K562 (cell line): ENCODE results near the gene SLC7A1. TPM values are rescaled to one million over a fixed set of nuclear protein-coding genes. Genes with fewer than 3 reads are reported as not detected.

Source experiments
- ATAC-seq: fragments of 200-7000 bp; cut with Tn5 transposase; 3 replicates; pipeline ENCODE4 v1.9.1; 2020; ENCODE audit warnings: moderate library complexity
- BruUV-seq: library from RNA; stranded (reverse); fragments of 400-500 nt; replicated peaks from 2 replicates; lab custom pipeline; 2021; lab: Mats Ljungman, UMichigan
- CTCF ChIA-PET: fragments of 300-600 bp; formaldehyde crosslinking; extraction: SDS; loops from one replicate; lab custom pipeline; 2021; ENCODE audit warnings: low intra/inter-chr PET ratio; lab: Yijun Ruan, JAX
- POLR2A ChIA-PET: fragments of 300-600, 350-650 bp; sonication (Branson Sonifier 250); formaldehyde crosslinking; extraction: SDS; loops from one replicate; lab custom pipeline; 2021; ENCODE audit warnings: antibody characterized with exemption, inconsistent platforms; lab: Yijun Ruan, JAX
- DNase-seq, 4 experiments: peaks; one replicate each; pipeline versions ENCODE4 v3.0.0 to v3.0.0-alpha.2; 2011 to 2018; ENCODE audit warnings: low spot score in 3 of 4, mixed read lengths in 3 of 4; ENCODE audit errors: extremely low read depth in 1 of 4
- FAIRE-seq: peaks from 2 replicates; lab custom pipeline; 2011; peaks lifted over from hg19 to GRCh38; lab: Jason Lieb, UNC
- H2AFZ ChIP-seq: 2 replicates; pipeline ENCODE4 v1.6.0; 2011; ENCODE audit warnings: low read depth, low read length, control low read depth, inconsistent platforms
- H3K27ac ChIP-seq: fragments of 200-600 bp; 3 replicates; pipeline ENCODE4 v1.8.0; 2011; ENCODE audit warnings: low read depth, mild to moderate bottlenecking, control low read depth, inconsistent platforms, low read length, moderate library complexity, mixed read lengths; ENCODE audit errors: extremely low read depth
- H3K27me3 ChIP-seq, 2 experiments: fragments of 300-600 bp in 1 of 2; 2 replicates in 1 of 2; 3 replicates in 1 of 2; pipeline versions ENCODE4 v1.6.0 to v1.8.0; 2011; ENCODE audit warnings: inconsistent platforms in 2 of 2, low read length in 2 of 2, mild to moderate bottlenecking in 1 of 2, mixed read lengths in 1 of 2, moderate library complexity in 1 of 2; ENCODE audit not compliant: control insufficient read depth in 2 of 2, insufficient read depth in 2 of 2
- H3K36me3 ChIP-seq: fragments of 300-600 bp; 3 replicates; pipeline ENCODE4 v1.8.0; 2011; ENCODE audit warnings: mild to moderate bottlenecking, low read length, inconsistent platforms; ENCODE audit not compliant: control insufficient read depth, insufficient read depth
- H3K4me1 ChIP-seq, 2 experiments: fragments of 200-600 bp in 1 of 2; replicated peaks in 1 of 2; 2 replicates in 1 of 2; 3 replicates in 1 of 2; pipeline versions ENCODE4 v1.5.1 to v1.8.0; 2011; ENCODE audit warnings: inconsistent platforms in 2 of 2, low read length in 2 of 2, mild to moderate bottlenecking in 1 of 2, mixed read lengths in 1 of 2, moderate library complexity in 1 of 2; ENCODE audit not compliant: control insufficient read depth in 2 of 2, insufficient read depth in 2 of 2
- H3K4me2 ChIP-seq: 2 replicates; pipeline ENCODE4 v1.6.1; 2011; ENCODE audit warnings: low read length, control low read depth, inconsistent platforms, mixed read lengths; ENCODE audit not compliant: insufficient read depth
- H3K4me3 ChIP-seq: fragments of 200-600 bp; sonication (generic), shearing (Covaris generic); 2 replicates; pipeline ENCODE4 v1.5.1; 2016; ENCODE audit warnings: control low read depth, inconsistent platforms
- H3K79me2 ChIP-seq: fragments of 200-600 bp; 3 replicates; pipeline ENCODE4 v1.8.0; 2011; ENCODE audit warnings: low read length, inconsistent platforms; ENCODE audit not compliant: control insufficient read depth, insufficient read depth
- H3K9ac ChIP-seq, 2 experiments: 2 replicates each; pipeline versions ENCODE4 v1.6.0 to v1.6.1; 2011; ENCODE audit warnings: low read depth in 2 of 2, low read length in 2 of 2, control low read depth in 1 of 2, inconsistent platforms in 1 of 2, mild to moderate bottlenecking in 1 of 2, mixed read lengths in 1 of 2; ENCODE audit not compliant: insufficient read depth in 1 of 2
- H3K9me1 ChIP-seq: one replicate; pipeline ENCODE4 v1.6.0; 2011; ENCODE audit warnings: inconsistent platforms, mild to moderate bottlenecking, low read length, moderate library complexity; ENCODE audit not compliant: control insufficient read depth, insufficient read depth
- H3K9me3 ChIP-seq: replicated peaks from 2 replicates; pipeline ENCODE4 v1.5.1; 2011; ENCODE audit warnings: low read depth, low read length, inconsistent platforms; ENCODE audit not compliant: control insufficient read depth, insufficient read depth
- H4K20me1 ChIP-seq: replicated peaks from 2 replicates; pipeline ENCODE4 v1.6.1; 2011; ENCODE audit warnings: low read length, inconsistent platforms, mixed read lengths; ENCODE audit not compliant: control insufficient read depth, insufficient read depth
- C11orf30 ChIP-seq: fragments of 450-650 bp; IDR thresholded peaks from 2 replicates; pipeline ENCODE4 v1.6.1; 2016; ENCODE audit warnings: low read depth, mild to moderate bottlenecking
- CBX5 ChIP-seq: IDR thresholded peaks from 2 replicates; pipeline ENCODE4 v1.6.1; 2014; ENCODE audit warnings: low read depth, borderline replicate concordance
- HNRNPLL ChIP-seq: fragments of 200-400 bp; formaldehyde crosslinking; IDR thresholded peaks from 2 replicates; pipeline ENCODE4 v1.6.1; 2017; ENCODE audit warnings: low read length, low read depth, mild to moderate bottlenecking; ENCODE audit not compliant: poor library complexity, severe bottlenecking
- KHSRP ChIP-seq: fragments of 450-650 bp; IDR thresholded peaks from 2 replicates; pipeline ENCODE4 v1.6.1; 2017
- PHF20 ChIP-seq: fragments of 450-650 bp; IDR thresholded peaks from 2 replicates; pipeline ENCODE4 v1.6.1; 2018; ENCODE audit not compliant: partially characterized antibody
- POU5F1 ChIP-seq: fragments of 150-350 bp; IDR thresholded peaks from 2 replicates; pipeline ENCODE4 v1.6.1; 2014; ENCODE audit warnings: borderline replicate concordance, low read length, low read depth, mild to moderate bottlenecking; ENCODE audit not compliant: partially characterized antibody
- RB1 ChIP-seq: fragments of 450-650 bp; IDR thresholded peaks from 2 replicates; pipeline ENCODE4 v1.6.1; 2017; ENCODE audit warnings: low read depth, mild to moderate bottlenecking
- XRCC5 ChIP-seq: fragments of 200-400 bp; formaldehyde crosslinking; IDR thresholded peaks from 2 replicates; pipeline ENCODE4 v1.6.1; 2017; ENCODE audit warnings: low read depth, mild to moderate bottlenecking, low read length
- ZC3H11A ChIP-seq: IDR thresholded peaks from 2 replicates; pipeline ENCODE4 v1.6.1; 2012; ENCODE audit warnings: low read depth, low read length, improper control_type of control experiment
- ZNF12 ChIP-seq: sonication (generic); formaldehyde crosslinking; IDR thresholded peaks from 2 replicates; pipeline ENCODE4 v1.4.0; 2020; ENCODE audit warnings: mild to moderate bottlenecking, missing genetic modification reagents
- ZNF830 ChIP-seq: fragments of 250-450 bp; sonication (Bioruptor Pico); IDR thresholded peaks from 2 replicates; pipeline ENCODE4 v1.5.0; 2021; ENCODE audit warnings: mild to moderate bottlenecking
- WGBS: fragments of 100-300 bp; shearing (Covaris generic); methylation state at CpG from one replicate; pipeline ENCODE4 v1.1.6; 2016; ENCODE audit warnings: low coverage, mixed read lengths; ENCODE audit not compliant: insufficient coverage; ENCODE audit errors: missing lambda C conversion rate; 5-methylcytosine and 5-hydroxymethylcytosine counted together
- in situ Hi-C: fragments of 300-500 bp; cut with MboI; formaldehyde crosslinking; loops from 4 replicates; pipeline ENCODE4 v1.15.0; 2018; ENCODE audit warnings: inconsistent platforms, mixed read lengths
- intact Hi-C: fragments of 100-400 bp; cut with micrococcal nuclease; formaldehyde crosslinking; loops from 2 replicates; pipeline ENCODE4 v1.14.2; 2022
- polyA plus RNA-seq, 8 experiments: library from polyadenylated mRNA; depleted of rRNA in 4 of 8; stranded (reverse) in 5 of 8; unstranded in 3 of 8; fragments of >200 nt; fragmentation: Nextera tagmentation in 2 of 8; fragmentation: Illumina TruSeq in 1 of 8; extraction: Ambion mirVana in 2 of 8; extraction: Trizol in 1 of 8; gene quantifications; 2 replicates each; pipeline versions ENCODE4 v1.2.1 to v1.2.3, GENCODE V29; 2011 to 2014; ENCODE audit warnings: inconsistent platforms in 1 of 8, missing spikeins in 1 of 8
- total RNA-seq, 7 experiments: library from RNA; depleted of rRNA in 6 of 7; stranded (reverse); fragments of >200 nt in 6 of 7; fragmentation: Illumina TruSeq in 2 of 7; extraction: Trizol in 2 of 7; gene quantifications; 2 replicates each; pipeline versions ENCODE4 v1.2.1 to v1.2.3, GENCODE V29; 2011 to 2021; ENCODE audit warnings: low replicate concordance in 1 of 7
- TF ChIP-seq, protein P1 (sequence below), 2 experiments: fragments of 450-650 bp; conservative IDR thresholded peaks; 2 replicates each; pipeline ENCODE4 v1.6.1; 2017; ENCODE audit warnings: mild to moderate bottlenecking in 2 of 2, moderate library complexity in 2 of 2

Gene SLC7A1
- total and polyA plus RNA-seq, 9 of the 15 experiments (the other 6 are each of a cell fraction or from before 2014, with no cell fraction given): 3.3 to 69.7 (median 10.8) TPM

DNA sequence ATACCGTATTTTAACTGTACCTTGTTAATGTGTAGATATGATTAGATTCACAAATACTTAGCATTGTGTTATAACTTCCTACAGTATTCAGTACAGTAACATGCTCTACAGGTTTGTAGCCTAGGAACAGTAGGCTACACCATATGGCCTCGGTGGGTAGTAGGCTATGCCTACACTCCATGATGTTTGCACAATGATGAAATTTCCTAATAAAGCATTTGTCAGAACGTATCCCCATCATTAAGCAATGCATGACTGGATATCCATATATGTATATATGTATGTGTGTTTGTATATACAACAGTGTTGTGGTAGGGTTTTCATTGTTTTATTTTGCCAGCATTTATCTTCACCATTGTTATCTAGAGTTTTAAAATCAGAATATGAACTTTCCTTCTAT lies 119.4 kb downstream of the SLC7A1 start:
- Histone ChIP-seq H2AFZ (no peak overlapping the region), H3K27ac (no peak overlapping the region), H3K4me2 (no peak overlapping the region), H3K36me3 (no peaks in the 10 kb centered on the region), H3K9ac (no peak overlapping the region), H3K9me3 (no peaks in the 10 kb centered on the region), H3K27me3 (peaks cover 4 to 25% of the 10 kb centered on the region in 2 experiments; a peak in 2 of 5 replicates), H3K4me1 (peaks cover 0 to 12% of the 10 kb centered on the region in 2 experiments; a peak in 2 of 5 replicates), H3K9me1 (no peaks in the 10 kb centered on the region), H3K4me3 (no peak overlapping the region), H4K20me1 (no peaks in the 10 kb centered on the region), H3K79me2 (no peaks in the 10 kb centered on the region)
- WGBS: 3% methylated on average over 3 of the region's 3 CpGs
- ATAC-seq (no peak), FAIRE-seq (no peak), DNase-seq (no peak)
- TF ChIP-seq XRCC5 (no peak), RB1 (no peak), PHF20 (no peak), ZC3H11A (no peak)
- ChIA-PET CTCF (no interaction called here), POLR2A (no interaction called here)
- BruUV-seq: no TSS peak
- intact Hi-C loops (loop anchor here (10.0 kb wide), 2 partner anchors 71 to 111 kb away; no protein-coding TSS in a partner anchor), in situ Hi-C loops (no loop called here)

DNA sequence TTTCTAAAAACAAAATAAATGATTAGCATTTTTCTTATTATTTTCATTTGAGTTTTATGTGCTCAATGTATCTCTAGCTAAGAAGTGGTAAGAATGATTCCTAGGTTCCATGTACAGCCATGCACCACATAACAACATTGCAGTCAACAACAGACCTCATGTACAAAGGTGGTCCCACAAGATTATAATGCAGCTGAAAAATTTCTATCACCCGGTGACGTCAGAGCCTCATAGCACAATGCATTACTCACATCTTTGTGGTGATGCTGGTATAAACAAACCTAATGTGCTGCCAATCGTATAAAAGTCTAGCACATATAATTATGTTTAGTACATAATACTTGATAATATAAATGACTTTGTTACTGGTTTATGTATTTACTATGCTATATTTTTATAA lies 120.5 kb downstream of the SLC7A1 start:
- POLR2A ChIA-PET: interaction anchor here (0.6 to 1.0 kb wide), 2 partner anchors 12 to 317 kb away, joined by 3 to 4 read pairs; no protein-coding TSS in a partner anchor
- 6% methylated on average over 3 of the region's 3 CpGs for WGBS
- intact Hi-C loops: loop anchor here (10.0 kb wide), 2 partner anchors 70 to 110 kb away; no protein-coding TSS in a partner anchor

More for the DNA sequence above, 120.5 kb downstream of the SLC7A1 start:
- CTCF ChIA-PET: interaction anchor here (0.6 kb wide), 1 partner anchor 85 kb away, joined by 3 read pairs; no protein-coding TSS in a partner anchor
- DNase-seq (no peak), ATAC-seq (no peak), FAIRE-seq (no peak)
- peaks cover 4 to 15% of the 10 kb centered on the region in 2 experiments; a peak in 2 of 5 replicates for H3K27me3 ChIP-seq
- no peak overlapping the region for H3K27ac ChIP-seq
- peaks cover 0 to 9% of the 10 kb centered on the region in 2 experiments; a peak in 2 of 5 replicates for H3K4me1 ChIP-seq
- no peak for TF ChIP-seq KHSRP
- no peak for TF ChIP-seq ZNF830 (CRISPR knock-in tag)
- no peak for TF ChIP-seq C11orf30
- no peak for TF ChIP-seq POU5F1
- TF ChIP-seq, protein P1, sequence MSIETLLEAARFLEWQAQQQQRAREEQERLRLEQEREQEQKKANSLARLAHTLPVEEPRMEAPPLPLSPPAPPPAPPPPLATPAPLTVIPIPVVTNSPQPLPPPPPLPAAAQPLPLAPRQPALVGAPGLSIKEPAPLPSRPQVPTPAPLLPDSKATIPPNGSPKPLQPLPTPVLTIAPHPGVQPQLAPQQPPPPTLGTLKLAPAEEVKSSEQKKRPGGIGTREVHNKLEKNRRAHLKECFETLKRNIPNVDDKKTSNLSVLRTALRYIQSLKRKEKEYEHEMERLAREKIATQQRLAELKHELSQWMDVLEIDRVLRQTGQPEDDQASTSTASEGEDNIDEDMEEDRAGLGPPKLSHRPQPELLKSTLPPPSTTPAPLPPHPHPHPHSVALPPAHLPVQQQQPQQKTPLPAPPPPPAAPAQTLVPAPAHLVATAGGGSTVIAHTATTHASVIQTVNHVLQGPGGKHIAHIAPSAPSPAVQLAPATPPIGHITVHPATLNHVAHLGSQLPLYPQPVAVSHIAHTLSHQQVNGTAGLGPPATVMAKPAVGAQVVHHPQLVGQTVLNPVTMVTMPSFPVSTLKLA (conservative IDR thresholded peaks at IDR 0.05): no peak
- TF ChIP-seq CBX5: no peak
- TF ChIP-seq HNRNPLL: no peak
- no peak for TF ChIP-seq ZNF12 (CRISPR knock-in tag)
- no TSS peak for BruUV-seq
- H2AFZ ChIP-seq: no peak overlapping the region
- in situ Hi-C loops: no loop called here
- no peaks in the 10 kb centered on the region for H3K9me3 ChIP-seq
- H3K9ac ChIP-seq: no peak overlapping the region
- no peaks in the 10 kb centered on the region for H3K79me2 ChIP-seq
- no peaks in the 10 kb centered on the region for H3K36me3 ChIP-seq
- no peak overlapping the region for H3K4me3 ChIP-seq
- no peak overlapping the region for H3K4me2 ChIP-seq
- no peaks in the 10 kb centered on the region for H3K9me1 ChIP-seq
- H4K20me1 ChIP-seq: no peaks in the 10 kb centered on the region
